Raji (cell line): ENCODE measurements around the gene RNU1-4.
A peak's percentile ranks its signal among the peaks of the same experiment; 100 is the strongest.
"Not testable (repeated sequence)": the region's sequence is repeated elsewhere in the genome, so short reads cannot be mapped to it uniquely, and the experiment has no call there.

ENCODE experiments used
- POLR2A ChIP-seq: IDR thresholded peaks from 2 replicates; pipeline ENCODE4 v1.6.1; 2011; ENCODE audit warnings: low read depth, low read length, control low read depth; ENCODE audit not compliant: insufficient read depth

RNU1-4 gene

DNA sequence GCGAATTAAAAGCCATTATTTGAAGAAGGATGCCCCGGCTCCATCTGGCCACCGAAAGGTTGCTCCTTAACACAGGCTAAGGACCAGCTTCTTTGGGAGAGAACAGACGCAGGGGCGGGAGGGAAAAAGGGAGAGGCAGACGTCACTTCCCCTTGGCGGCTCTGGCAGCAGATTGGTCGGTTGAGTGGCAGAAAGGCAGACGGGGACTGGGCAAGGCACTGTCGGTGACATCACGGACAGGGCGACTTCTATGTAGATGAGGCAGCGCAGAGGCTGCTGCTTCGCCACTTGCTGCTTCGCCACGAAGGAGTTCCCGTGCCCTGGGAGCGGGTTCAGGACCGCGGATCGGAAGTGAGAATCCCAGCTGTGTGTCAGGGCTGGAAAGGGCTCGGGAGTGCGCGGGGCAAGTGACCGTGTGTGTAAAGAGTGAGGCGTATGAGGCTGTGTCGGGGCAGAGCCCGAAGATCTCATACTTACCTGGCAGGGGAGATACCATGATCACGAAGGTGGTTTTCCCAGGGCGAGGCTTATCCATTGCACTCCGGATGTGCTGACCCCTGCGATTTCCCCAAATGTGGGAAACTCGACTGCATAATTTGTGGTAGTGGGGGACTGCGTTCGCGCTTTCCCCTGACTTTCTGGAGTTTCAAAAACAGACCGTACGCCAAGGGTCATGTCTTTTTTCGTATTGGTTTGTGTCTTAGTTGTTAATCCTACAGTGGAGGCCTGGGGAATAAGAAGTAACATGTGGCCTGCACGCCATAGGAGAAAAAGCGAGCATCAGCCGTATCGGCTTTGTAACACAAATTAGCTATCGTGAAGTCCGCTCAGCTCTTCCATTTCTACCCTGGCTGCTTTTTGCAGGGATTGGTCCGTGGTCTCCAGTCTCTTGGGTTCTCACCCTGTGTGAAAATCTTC is at the start of gene RNU1-4:
TSS of gene RNU1-4 (plus strand) at position 470 of the 918 bp plus-strand sequence.
- not testable (repeated sequence) for TF ChIP-seq POLR2A

DNA sequence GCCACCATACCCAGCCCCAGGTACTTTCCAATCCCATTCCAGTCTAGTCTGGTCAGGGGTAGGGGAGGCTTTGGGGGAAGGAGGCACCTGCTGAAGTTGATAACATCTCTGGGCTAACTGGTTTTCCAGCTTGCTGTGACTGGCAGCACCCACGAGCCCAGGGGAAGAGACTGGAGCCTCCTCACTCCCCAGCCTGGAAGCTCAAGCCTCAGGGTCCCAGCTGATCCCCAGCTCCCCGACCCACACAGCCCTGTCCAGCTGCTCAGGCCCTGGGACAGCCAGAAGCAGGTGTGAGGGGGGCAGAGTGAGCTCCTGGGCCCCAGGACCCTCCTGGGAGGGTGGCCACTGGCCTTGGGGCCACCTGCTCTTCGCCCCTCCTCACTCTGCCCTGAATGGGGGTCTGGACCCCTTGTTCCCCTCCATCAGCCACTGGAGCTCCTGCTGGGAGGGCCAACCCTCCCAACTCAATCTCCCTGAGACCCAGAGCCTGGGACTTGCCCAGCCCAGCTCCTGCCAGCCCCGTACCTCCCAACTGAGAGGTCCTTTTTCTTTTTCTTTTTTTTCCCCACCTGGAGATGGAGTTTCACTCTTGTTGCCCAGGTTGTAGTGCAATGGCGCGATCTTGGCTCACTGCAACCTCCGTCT is 23.5 kb upstream of the RNU1-4 start:
- no peak for TF ChIP-seq POLR2A

DNA sequence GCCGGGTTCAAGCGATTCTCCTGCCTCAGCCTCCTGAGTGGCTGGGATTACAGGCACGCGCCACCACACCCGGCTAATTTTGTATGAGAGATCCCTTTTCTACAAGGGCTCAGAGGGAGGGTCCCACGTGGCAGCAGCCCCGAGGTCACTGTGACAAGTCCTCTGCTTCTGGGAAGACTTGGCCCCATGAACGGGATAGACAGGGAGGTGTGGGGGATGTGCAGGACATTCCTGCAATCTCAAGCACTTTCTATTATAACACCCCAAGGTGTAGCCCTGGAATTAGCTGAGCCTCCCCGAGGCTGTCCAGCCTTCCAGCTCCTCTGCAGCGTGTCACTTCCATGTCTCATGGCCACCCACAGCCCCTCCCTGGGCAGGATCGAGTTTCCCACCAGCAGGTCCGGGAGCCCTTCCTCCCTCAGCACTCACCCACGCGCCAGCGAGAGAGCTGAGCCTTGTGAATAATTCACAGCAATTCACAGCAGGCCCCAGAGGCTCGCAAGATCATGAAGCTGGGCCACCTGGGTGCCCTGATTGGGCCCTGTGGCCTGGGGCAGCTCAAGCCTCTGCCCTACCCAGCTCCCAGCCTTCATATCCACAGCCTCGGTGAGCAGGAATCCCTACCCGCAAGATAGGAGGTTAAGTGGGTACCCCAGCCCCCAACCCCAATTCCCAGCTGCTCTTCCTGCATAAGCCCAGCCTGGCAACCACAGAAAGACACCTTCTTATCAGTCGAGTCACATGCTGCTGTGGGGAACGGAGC is 22.8 kb upstream of the RNU1-4 start:
- TF ChIP-seq POLR2A: no peak

DNA sequence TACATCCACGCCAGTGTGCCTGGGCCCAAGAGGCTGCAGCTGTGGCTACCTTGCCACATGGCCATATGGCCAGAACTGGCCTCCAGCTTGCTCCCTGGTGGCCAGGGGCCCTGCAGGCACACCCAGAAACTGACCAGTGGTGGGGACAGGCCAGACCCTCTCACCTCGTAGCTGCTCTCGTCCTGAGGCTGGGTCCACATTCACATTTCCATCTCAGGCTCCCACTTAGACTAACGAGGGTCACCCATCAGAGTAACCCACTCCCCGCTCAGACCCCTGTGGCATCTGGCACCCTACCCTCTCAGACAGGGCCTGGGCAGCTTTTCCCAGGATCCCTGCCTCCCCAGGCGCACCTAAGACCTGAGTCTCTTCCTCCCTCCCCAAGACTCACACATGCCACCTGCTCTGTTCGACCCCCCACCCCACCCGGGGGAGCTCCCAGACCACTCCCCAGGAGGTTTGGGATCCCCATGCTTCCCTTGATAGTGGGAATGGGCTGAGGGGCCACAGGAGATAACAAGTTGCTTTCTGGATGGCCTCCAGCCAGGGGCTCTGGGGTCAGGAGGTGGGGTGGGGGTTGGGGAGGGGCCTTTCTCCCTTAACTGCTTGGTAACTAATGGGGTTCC is 21.3 kb upstream of the RNU1-4 start:
- TF ChIP-seq POLR2A: no peak

DNA sequence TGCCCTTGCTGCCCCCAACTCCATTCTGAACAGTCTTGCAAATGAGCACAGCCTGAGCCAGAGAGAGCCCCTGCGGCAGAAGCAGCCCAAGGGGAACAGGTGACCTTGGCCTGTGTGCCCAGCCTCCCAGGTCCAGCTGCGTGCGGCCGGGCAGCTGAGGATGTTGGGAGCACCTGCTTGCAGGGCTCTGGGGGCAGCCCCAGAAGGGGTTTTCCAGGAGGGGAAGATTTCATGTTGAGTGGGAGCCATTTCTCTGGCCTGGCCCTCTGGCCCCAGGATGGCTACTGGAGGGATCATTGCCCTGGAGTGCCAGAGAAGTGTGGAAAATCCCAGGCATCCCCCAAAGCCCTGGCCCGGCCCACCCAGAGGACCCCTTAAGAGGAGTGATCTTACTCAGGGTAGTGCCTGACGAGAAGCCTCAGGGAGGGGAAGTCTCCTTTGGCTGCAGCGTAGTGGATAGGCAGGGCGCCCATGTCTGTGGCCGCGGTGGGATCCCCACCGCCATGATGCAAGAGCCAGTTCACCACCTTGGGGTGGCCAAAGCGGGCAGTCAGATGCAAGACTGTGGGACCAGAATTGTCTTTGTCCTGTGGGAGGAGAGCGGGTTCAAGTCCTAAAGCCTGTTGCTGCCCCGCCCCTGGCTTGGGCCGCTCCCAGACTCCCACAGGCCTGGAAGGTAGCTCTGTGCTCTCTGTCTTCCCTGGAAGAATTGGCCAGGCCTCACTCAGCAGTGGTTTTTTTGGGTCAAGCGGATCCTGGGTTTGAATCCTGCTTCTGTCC is 20.6 kb upstream of the RNU1-4 start:
- TF ChIP-seq POLR2A: 0 out of 2 replicates have a peak, but pooled peaks have one; percentile 16

DNA sequence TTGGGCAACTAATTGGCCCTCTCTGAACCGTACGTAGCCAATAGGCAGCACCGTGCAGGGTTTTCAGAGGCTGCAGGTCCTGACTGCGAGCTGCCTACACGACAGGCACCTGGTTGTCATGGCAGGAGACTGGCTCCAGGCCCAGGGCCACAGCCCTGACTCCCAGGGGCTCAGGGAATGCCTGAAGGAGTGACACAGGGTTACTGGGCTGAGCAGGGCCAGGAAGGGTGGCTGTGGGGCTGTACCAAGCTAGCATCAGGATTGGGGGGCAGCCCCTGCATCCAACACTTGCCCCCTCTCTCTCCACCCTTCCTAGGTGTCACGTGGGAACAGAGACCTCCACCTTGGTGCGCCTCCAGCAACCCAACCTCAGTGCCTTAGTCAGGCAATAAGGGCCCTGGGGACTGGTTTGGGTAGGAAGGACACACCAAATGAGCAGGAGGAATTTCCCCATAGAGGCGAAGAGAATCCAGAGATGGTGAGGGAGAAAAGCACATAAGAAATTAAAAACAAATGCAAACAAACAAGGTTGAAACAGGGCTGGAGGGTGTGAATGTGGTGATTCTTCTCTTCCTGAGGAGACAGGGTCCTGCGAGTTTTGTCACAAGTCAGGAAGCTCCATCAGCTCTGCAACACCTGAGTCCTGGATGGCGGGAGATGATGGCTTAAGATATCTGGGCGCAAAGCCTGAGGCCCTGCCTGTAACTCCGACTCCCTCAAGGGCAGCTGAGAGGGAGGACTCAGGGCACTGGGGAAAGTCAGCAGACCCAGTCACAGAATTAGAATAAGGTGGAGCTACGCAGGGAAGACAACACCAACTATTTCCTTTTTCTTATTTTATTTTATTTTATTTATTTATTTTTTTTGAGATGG is 19.7 kb upstream of the RNU1-4 start:
- no peak for TF ChIP-seq POLR2A

DNA sequence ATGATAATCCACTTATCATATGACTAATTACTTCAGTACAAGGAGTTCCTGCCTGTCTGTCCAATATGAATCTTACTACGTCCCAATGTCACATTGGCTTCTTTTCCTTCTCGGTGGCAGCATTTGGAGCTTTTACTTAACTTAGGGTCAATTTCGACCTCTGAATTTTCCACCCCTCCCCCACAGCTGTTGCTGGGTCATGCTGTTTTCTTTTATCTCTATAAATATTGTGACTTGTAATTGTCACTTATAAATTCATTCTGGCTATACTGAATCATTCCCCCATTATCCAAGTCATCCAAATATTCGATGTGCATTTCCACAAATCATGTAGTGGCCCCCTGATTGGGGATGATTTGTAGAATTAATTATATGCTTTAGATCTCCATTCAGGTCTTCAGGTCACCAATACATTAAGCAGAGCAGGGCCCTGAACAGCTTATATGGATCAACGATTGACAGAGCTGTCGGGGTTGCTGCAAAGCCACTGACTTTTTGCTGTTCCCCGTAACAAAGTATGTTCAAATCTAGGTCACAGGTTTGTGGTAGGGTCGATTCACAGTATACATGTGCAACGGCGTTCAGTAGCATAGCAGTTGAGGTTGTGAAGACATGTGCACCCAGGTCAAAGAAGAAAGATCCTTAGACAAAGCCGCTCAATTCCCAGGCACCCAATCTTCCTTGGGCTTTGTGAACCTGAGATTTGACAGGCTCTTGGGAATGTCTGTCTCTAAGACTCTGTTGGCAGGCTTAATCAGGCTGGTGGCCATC is 18.3 kb upstream of the RNU1-4 start:
- no peak for TF ChIP-seq POLR2A

DNA sequence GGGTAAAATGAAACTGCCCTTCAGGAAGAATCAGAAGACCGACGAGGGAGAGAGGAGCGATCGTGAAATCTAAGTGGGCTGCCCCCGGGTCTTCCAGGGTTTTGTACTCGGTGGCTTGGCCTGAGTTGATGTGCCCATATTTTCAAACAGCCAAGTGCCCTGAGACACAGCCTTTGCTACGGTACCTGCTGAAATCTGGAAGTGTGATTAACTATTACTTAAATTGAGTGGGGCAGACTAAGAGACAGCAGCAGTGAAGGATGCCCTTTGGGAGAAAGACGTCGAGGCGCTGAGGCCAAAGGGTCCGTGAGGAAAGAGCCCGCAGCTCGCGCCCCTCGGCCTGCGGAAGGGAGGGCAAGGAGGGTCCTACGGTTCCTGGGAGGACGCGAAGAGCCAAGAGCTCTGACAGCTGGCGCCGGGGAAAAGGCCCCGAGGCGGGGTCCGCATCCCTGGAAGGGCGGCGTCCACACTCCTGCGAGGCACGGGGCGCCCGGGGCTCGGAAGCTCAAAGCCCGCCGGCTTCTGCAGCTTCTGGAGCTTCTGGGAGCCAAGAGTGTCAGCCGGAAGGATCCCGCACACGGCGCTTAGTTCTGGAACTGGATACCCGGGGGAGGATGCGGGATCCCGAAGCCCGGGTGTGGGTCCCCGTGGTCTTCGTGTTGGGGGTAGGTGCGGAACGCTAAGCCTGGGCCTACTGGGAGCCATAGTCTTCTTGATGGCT is 15.4 kb upstream of the RNU1-4 start:
- no peak for TF ChIP-seq POLR2A

DNA sequence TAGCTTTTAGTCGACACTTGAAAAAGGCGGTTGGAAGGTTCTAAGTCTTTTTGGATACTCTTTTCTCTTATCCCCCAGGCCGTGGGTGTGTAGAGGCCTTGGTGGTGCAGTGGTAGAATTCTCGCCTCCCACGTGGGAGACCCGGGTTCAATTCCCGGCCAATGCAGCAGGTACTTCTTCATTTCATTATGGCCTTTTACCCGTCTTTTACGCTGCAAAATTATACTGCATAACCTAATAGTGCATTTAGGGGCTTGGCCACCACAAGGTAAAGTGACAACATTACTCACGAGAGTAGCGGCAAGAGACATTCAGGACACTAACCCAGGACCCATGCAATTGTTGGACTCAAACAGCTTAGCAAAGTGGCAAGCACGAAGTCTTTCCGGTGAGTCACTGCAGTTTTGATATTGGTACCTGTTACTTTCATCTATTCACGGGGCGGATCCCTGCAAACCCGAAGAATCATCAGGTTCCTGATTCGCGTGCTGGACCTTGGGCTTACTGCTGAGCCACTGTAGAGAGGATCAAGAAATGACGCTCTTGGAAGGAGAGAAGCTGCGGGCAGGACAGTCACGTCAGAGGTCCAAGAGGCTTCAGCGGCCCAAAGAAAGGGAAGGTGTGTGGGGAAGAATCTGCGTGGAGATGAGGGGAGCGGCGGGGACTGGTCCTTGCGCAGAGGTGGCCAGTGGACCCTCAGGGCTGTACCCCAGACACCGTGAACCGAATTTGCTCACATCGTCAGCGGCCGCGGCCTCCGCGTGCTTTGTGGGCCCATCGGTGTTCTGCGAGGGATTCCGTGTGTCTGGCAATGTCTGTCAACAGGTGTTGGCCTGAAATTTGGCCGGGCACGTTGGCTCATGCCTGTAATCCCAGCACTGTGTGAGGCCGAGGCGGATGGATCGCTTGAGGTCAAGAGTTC is 12.9 kb upstream of the RNU1-4 start:
- no peak for TF ChIP-seq POLR2A
